IMR-90 (cell line): ENCODE data around the gene HS6ST3.

Experiments
- BHLHE40 ChIP-seq: fragments of 150-350 bp; IDR thresholded peaks from 2 replicates; pipeline ENCODE4 v1.6.1; 2016; ENCODE audit warnings: mild to moderate bottlenecking, low read depth, low read length
- CEBPB ChIP-seq: IDR thresholded peaks from 2 replicates; pipeline ENCODE4 v1.6.1; 2012; ENCODE audit warnings: low read depth, low read length, improper control_type of control experiment
- ELK1 ChIP-seq: fragments of 150-350 bp; IDR thresholded peaks from 2 replicates; pipeline ENCODE4 v1.6.1; 2016; ENCODE audit warnings: low read depth, mild to moderate bottlenecking, low read length, moderate library complexity, borderline replicate concordance
- FOS ChIP-seq: fragments of 150-350 bp; IDR thresholded peaks from 2 replicates; pipeline ENCODE4 v1.6.1; 2016; ENCODE audit warnings: low read depth, low read length
- MAFK ChIP-seq: IDR thresholded peaks from 2 replicates; pipeline ENCODE4 v1.6.1; 2012; ENCODE audit warnings: low read depth, low read length, improper control_type of control experiment
- MAZ ChIP-seq: IDR thresholded peaks from 2 replicates; pipeline ENCODE4 v1.6.1; 2012; ENCODE audit warnings: low read depth, mild to moderate bottlenecking, low read length, improper control_type of control experiment, moderate library complexity, borderline replicate concordance
- MXI1 ChIP-seq: IDR thresholded peaks from 2 replicates; pipeline ENCODE4 v1.6.1; 2012; ENCODE audit warnings: low read depth, mild to moderate bottlenecking, low read length, moderate library complexity, borderline replicate concordance
- POLR2A ChIP-seq: IDR thresholded peaks from 2 replicates; pipeline ENCODE4 v1.6.1; 2012; ENCODE audit warnings: mild to moderate bottlenecking, low read depth, low read length
- RAD21 ChIP-seq: IDR thresholded peaks from 2 replicates; pipeline ENCODE4 v1.6.1; 2012; ENCODE audit warnings: low read length, improper control_type of control experiment
- RFX5 ChIP-seq: IDR thresholded peaks from 2 replicates; pipeline ENCODE4 v1.8.0; 2012; ENCODE audit warnings: low read depth, mild to moderate bottlenecking, low read length, moderate library complexity
- SMC3 ChIP-seq: fragments of 150-350 bp; IDR thresholded peaks from 2 replicates; pipeline ENCODE4 v1.6.1; 2016; ENCODE audit warnings: low read depth, mild to moderate bottlenecking, antibody characterized with exemption, low read length, moderate library complexity
- USF2 ChIP-seq: fragments of 150-350 bp; IDR thresholded peaks from 2 replicates; pipeline ENCODE4 v1.6.1; 2017; ENCODE audit warnings: mild to moderate bottlenecking, antibody characterized with exemption, low read length, low read depth
- TF ChIP-seq, protein P1 (sequence below): conservative IDR thresholded peaks from 2 replicates; pipeline ENCODE4 v1.5.1; 2012; ENCODE audit warnings: mild to moderate bottlenecking, low read depth, low read length, improper control_type of control experiment

GRCh38 chr13:96573563-96573962 lies 483.7 kb downstream of the HS6ST3 start:
- TF ChIP-seq POLR2A: no peak
- TF ChIP-seq, protein P1, sequence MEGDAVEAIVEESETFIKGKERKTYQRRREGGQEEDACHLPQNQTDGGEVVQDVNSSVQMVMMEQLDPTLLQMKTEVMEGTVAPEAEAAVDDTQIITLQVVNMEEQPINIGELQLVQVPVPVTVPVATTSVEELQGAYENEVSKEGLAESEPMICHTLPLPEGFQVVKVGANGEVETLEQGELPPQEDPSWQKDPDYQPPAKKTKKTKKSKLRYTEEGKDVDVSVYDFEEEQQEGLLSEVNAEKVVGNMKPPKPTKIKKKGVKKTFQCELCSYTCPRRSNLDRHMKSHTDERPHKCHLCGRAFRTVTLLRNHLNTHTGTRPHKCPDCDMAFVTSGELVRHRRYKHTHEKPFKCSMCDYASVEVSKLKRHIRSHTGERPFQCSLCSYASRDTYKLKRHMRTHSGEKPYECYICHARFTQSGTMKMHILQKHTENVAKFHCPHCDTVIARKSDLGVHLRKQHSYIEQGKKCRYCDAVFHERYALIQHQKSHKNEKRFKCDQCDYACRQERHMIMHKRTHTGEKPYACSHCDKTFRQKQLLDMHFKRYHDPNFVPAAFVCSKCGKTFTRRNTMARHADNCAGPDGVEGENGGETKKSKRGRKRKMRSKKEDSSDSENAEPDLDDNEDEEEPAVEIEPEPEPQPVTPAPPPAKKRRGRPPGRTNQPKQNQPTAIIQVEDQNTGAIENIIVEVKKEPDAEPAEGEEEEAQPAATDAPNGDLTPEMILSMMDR: no peak
- TF ChIP-seq MXI1: no peak
- no peak for TF ChIP-seq RFX5
- no peak for TF ChIP-seq BHLHE40
- TF ChIP-seq SMC3: no peak
- no peak for TF ChIP-seq MAFK
- no peak for TF ChIP-seq FOS
- no peak for TF ChIP-seq ELK1
- no peak for TF ChIP-seq RAD21
- TF ChIP-seq MAZ: no peak
- TF ChIP-seq CEBPB: no peak
- TF ChIP-seq USF2: no peak
